Activated CD8-positive, alpha-beta T cell treated with anti-CD3 and anti-CD28 coated beads for 36 hours (primary cell): Measurements from ENCODE around the gene YJEFN3. TPM values are rescaled to one million over a fixed set of nuclear protein-coding genes. Genes with fewer than 3 reads are reported as not detected.

Source experiments
- ATAC-seq: fragments of 200-7000 bp; cut with Tn5 transposase; one replicate; pipeline ENCODE4 v1.10.0; 2021; ENCODE audit warnings: mild to moderate bottlenecking, moderate library complexity
- CTCF ChIA-PET: fragments of 350-600 bp; sonication (Branson Sonifier 250); formaldehyde crosslinking; loops from one replicate; lab custom pipeline; 2021; ENCODE audit warnings: antibody characterized with exemption; lab: Charles Lee
- POLR2A ChIA-PET: fragments of 350-600 bp; sonication (Branson Sonifier 250); formaldehyde crosslinking; loops from one replicate; lab custom pipeline; 2021; ENCODE audit warnings: antibody characterized with exemption; lab: Charles Lee
- DNase-seq: peaks from one replicate; pipeline ENCODE4 v3.0.0-alpha.2; 2020
- H3K27ac Mint-ChIP-seq: one replicate; pipeline ENCODE4 v1.8.0; 2021; ENCODE audit warnings: mild to moderate bottlenecking, mixed read lengths
- H3K27me3 Mint-ChIP-seq: one replicate; pipeline ENCODE4 v1.8.0; 2021; ENCODE audit warnings: mixed read lengths
- H3K36me3 Mint-ChIP-seq: one replicate; pipeline ENCODE4 v1.8.0; 2021; ENCODE audit warnings: low read depth, mixed read lengths
- H3K4me1 Mint-ChIP-seq: one replicate; pipeline ENCODE4 v1.8.0; 2021; ENCODE audit warnings: low read depth, mixed read lengths
- H3K4me3 Mint-ChIP-seq: one replicate; pipeline ENCODE4 v1.8.0; 2021; ENCODE audit warnings: mild to moderate bottlenecking, moderate library complexity, mixed read lengths
- H3K9me3 Mint-ChIP-seq: one replicate; pipeline ENCODE4 v1.8.0; 2021; ENCODE audit warnings: mixed read lengths
- CTCF ChIP-seq: fragments of 200-600 bp; IDR thresholded peaks from one replicate; pipeline ENCODE4 v1.8.0; 2022; ENCODE audit warnings: antibody characterized with exemption, mild to moderate bottlenecking
- intact Hi-C: fragments of 100-400 bp; cut with micrococcal nuclease; formaldehyde crosslinking; loops from one replicate; pipeline ENCODE4 v1.10.0; 2022
- total RNA-seq, 2 experiments: library from RNA; stranded (reverse); gene quantifications; one replicate each; pipeline ENCODE4 v1.2.3, GENCODE V29; 2021

Gene YJEFN3
- total RNA-seq, 2 experiments from 2014 or later: 7.4 to 8.1 TPM

GRCh38 chr19:19499272-19499995, 29.3 kb upstream of the YJEFN3 start:
- POLR2A ChIA-PET: no interaction called here
- intact Hi-C loops: no loop called here
- CTCF ChIA-PET: no interaction called here

GRCh38 chr19:19500975-19501644, 27.6 kb upstream of the YJEFN3 start:
- intact Hi-C loops: no loop called here

More at GRCh38 chr19:19499272-19499995, 29.3 kb upstream of the YJEFN3 start:
- ATAC-seq (no peak), DNase-seq (no peak)
- TF ChIP-seq CTCF: no peak
- Mint-ChIP-seq H3K27me3 (no peaks in the 10 kb centered on the region), H3K4me3 (no peak overlapping the region), H3K4me1 (no peaks in the 10 kb centered on the region), H3K36me3 (peaks cover 53% of the 10 kb centered on the region), H3K9me3 (no peaks in the 10 kb centered on the region), H3K27ac (no peak overlapping the region)

GRCh38 chr19:19501798-19502197, 26.9 kb upstream of the YJEFN3 start:
- no peak for DNase-seq
- no peak for ATAC-seq
- Mint-ChIP-seq H3K4me3 (no peak overlapping the region), H3K4me1 (no peaks in the 10 kb centered on the region), H3K36me3 (peaks cover 40% of the 10 kb centered on the region), H3K27ac (no peak overlapping the region), H3K9me3 (no peaks in the 10 kb centered on the region), H3K27me3 (no peaks in the 10 kb centered on the region)
- ChIA-PET POLR2A (no interaction called here), CTCF (no interaction called here)
- intact Hi-C loops: no loop called here
- TF ChIP-seq CTCF: no peak

More at GRCh38 chr19:19500975-19501644, 27.6 kb upstream of the YJEFN3 start:
- H3K36me3 Mint-ChIP-seq: peaks cover 40% of the 10 kb centered on the region
- no peak overlapping the region for H3K4me3 Mint-ChIP-seq
- DNase-seq: no peak
- ChIA-PET POLR2A (no interaction called here), CTCF (no interaction called here)
- no peak for ATAC-seq
- no peaks in the 10 kb centered on the region for H3K9me3 Mint-ChIP-seq
- no peaks in the 10 kb centered on the region for H3K27me3 Mint-ChIP-seq
- TF ChIP-seq CTCF: no peak
- H3K27ac Mint-ChIP-seq: no peak overlapping the region
- H3K4me1 Mint-ChIP-seq: no peaks in the 10 kb centered on the region

- no peaks in the 10 kb centered on the region for H3K27me3 Mint-ChIP-seq
- no peaks in the 10 kb centered on the region for H3K4me1 Mint-ChIP-seq
- DNase-seq: no peak
- ChIA-PET CTCF (no interaction called here), POLR2A (no interaction called here)
- TF ChIP-seq CTCF: no peak
- intact Hi-C loops: no loop called here
- no peak overlapping the region for H3K4me3 Mint-ChIP-seq
- H3K36me3 Mint-ChIP-seq: peaks cover 41% of the 10 kb centered on the region
- no peaks in the 10 kb centered on the region for H3K9me3 Mint-ChIP-seq
- H3K27ac Mint-ChIP-seq: no peak overlapping the region
- no peak for ATAC-seq
These were observed 26.4 kb upstream of the YJEFN3 start for GRCh38 chr19:19502281-19502680.
